Type B pancreatic cell (in vitro differentiated cells): ENCODE measurements around the gene EHMT1. TPM values are rescaled to one million over a fixed set of nuclear protein-coding genes. Genes with fewer than 3 reads are reported as not detected.

Experiments used
- DNase-seq: peaks from one replicate; pipeline ENCODE4 v3.0.0; 2021; ENCODE audit warnings: mixed read lengths; ENCODE audit not compliant: unreplicated experiment; ENCODE audit errors: extremely low spot score
- H3K27ac Mint-ChIP-seq: 2 replicates; pipeline ENCODE4 v1.8.0; 2021; ENCODE audit warnings: mild to moderate bottlenecking, mixed read lengths
- H3K27me3 Mint-ChIP-seq: 2 replicates; pipeline ENCODE4 v1.8.0; 2021; ENCODE audit warnings: mixed read lengths
- H3K36me3 Mint-ChIP-seq: 2 replicates; pipeline ENCODE4 v1.8.0; 2021; ENCODE audit warnings: mixed read lengths
- H3K4me1 Mint-ChIP-seq: one replicate; pipeline ENCODE4 v1.8.0; 2021; ENCODE audit warnings: mixed read lengths; ENCODE audit not compliant: unreplicated experiment
- H3K4me3 Mint-ChIP-seq: 2 replicates; pipeline ENCODE4 v1.8.0; 2021; ENCODE audit warnings: mild to moderate bottlenecking, mixed read lengths
- H3K9me3 Mint-ChIP-seq: 2 replicates; pipeline ENCODE4 v1.8.0; 2021; ENCODE audit warnings: mixed read lengths
- total RNA-seq: library from RNA; stranded (reverse); gene quantifications from 2 replicates; pipeline ENCODE4 v1.2.1, GENCODE V29; 2021; ENCODE audit warnings: low replicate concordance
- TF ChIP-seq, protein P1 (sequence below): fragments of 200-600 bp; sonication (generic); conservative IDR thresholded peaks from 2 replicates; pipeline ENCODE4 v1.5.0; 2021; ENCODE audit warnings: antibody characterized with exemption, mild to moderate bottlenecking

The EHMT1 gene
- total RNA-seq, 1 donor from 2014 or later = 111 TPM

DNA sequence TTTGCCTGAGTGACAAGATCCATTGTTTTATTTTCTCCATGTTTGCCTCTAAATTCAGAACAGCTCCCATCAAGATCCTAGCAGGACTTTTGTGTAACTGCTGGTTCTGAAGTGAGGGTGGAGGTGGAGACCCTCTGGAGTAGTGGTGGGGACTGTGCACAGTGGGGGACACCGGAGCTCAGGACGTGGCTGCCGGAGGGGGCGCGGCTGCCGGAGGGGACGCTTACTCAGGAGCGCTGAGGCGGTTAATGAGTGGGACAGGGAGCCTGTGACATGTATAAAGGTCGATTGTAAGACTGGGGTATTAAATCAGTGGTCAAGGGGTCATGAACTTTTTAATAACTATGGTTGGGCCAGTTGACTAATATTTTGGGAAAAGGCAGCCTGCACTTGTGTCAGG, 131.8 kb downstream of the EHMT1 start:
- peaks cover 5% of the 10 kb centered on the region for H3K9me3 Mint-ChIP-seq
- no peaks in the 10 kb centered on the region for H3K27me3 Mint-ChIP-seq
- TF ChIP-seq, protein P1, sequence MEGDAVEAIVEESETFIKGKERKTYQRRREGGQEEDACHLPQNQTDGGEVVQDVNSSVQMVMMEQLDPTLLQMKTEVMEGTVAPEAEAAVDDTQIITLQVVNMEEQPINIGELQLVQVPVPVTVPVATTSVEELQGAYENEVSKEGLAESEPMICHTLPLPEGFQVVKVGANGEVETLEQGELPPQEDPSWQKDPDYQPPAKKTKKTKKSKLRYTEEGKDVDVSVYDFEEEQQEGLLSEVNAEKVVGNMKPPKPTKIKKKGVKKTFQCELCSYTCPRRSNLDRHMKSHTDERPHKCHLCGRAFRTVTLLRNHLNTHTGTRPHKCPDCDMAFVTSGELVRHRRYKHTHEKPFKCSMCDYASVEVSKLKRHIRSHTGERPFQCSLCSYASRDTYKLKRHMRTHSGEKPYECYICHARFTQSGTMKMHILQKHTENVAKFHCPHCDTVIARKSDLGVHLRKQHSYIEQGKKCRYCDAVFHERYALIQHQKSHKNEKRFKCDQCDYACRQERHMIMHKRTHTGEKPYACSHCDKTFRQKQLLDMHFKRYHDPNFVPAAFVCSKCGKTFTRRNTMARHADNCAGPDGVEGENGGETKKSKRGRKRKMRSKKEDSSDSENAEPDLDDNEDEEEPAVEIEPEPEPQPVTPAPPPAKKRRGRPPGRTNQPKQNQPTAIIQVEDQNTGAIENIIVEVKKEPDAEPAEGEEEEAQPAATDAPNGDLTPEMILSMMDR = no peak
- H3K27ac Mint-ChIP-seq = no peak overlapping the region
- DNase-seq = no peak
- peaks cover 39% of the 10 kb centered on the region for H3K36me3 Mint-ChIP-seq
- H3K4me3 Mint-ChIP-seq = no peak overlapping the region
- no peaks in the 10 kb centered on the region for H3K4me1 Mint-ChIP-seq

DNA sequence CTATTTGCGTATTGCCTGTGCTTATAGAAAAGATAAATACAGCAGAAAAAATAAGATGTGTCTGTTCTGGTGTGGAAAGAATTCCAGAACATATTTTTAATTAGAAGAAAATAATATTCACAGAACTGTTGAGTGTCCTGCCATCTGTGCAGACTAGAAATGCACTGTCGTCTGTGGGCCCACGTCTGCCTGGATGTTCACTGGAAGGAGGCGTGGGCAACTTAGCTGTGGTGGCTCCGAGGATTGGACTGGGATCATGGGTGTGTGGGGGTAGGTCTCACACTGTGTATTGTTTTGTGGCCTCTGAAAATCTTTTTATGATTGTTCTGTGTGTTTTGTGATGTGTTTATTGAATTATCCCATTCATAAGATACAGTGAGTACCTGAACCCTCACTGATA, 132.8 kb downstream of the EHMT1 start:
- H3K27me3 Mint-ChIP-seq = no peaks in the 10 kb centered on the region
- H3K9me3 Mint-ChIP-seq = peaks cover 7% of the 10 kb centered on the region
- DNase-seq = no peak
- no peak overlapping the region for H3K27ac Mint-ChIP-seq
- no peak overlapping the region for H3K4me3 Mint-ChIP-seq
- peaks cover 50% of the 10 kb centered on the region for H3K36me3 Mint-ChIP-seq
- H3K4me1 Mint-ChIP-seq = no peaks in the 10 kb centered on the region
- TF ChIP-seq, protein P1 = no peak

DNA sequence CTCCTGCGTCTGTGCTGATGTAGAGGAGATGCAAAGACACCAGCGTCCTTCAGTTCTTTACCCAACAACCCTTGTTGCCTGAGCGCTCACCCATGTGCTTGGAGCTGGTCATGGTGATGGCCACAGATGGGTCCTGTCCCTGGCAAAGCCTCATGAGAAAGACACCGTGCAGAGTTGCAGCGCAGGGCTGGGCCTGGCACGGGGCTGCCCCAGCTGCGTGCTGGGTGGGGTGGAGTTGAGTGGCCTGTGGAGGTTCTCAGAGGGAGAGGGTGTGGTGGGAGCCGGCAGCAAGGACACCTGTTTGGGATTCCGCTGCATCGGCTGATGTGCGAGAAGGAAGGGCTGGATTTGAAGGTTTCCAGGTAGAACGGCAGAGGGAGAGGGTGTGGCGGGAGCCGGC, 133.6 kb downstream of the EHMT1 start:
- Mint-ChIP-seq H3K9me3 (peaks cover 7% of the 10 kb centered on the region), H3K4me1 (no peaks in the 10 kb centered on the region), H3K36me3 (peaks cover 53% of the 10 kb centered on the region), H3K27me3 (no peaks in the 10 kb centered on the region), H3K27ac (no peak overlapping the region), H3K4me3 (no peak overlapping the region)
- TF ChIP-seq, protein P1 = no peak
- DNase-seq = no peak

DNA sequence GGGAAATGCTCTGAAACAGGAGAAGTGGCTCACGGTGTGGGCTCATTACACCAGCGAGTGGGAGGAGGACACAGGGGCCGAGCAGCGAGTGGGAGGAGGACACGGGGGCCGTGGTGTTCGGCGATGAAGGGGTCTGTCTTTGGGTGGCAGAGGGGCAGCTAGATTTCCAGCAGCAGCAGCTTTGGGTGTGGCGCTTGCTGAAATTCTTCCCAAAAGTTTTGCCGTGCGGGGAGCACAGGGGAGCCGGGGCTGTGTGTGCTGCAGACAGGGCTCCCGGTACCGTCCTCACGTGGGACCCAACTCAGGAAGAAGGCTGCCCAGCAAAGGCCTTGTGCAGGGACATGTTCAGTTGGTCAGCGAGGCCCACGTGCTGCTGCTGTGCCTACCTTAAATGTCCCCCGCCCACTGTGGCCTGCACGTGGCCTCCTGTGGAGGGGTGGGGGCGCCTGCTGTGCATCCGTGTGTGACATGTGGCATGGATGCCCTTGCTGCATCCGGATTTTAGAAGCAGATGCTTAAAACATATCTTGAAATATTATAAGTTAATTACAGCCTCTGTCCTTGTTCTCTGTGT, 134.5 kb downstream of the EHMT1 start:
- Mint-ChIP-seq H3K4me1 (no peaks in the 10 kb centered on the region), H3K36me3 (peaks cover 59% of the 10 kb centered on the region), H3K4me3 (no peak overlapping the region), H3K27me3 (no peaks in the 10 kb centered on the region), H3K27ac (no peak overlapping the region), H3K9me3 (peaks cover 7% of the 10 kb centered on the region)
- TF ChIP-seq, protein P1 = no peak
- DNase-seq = no peak

DNA sequence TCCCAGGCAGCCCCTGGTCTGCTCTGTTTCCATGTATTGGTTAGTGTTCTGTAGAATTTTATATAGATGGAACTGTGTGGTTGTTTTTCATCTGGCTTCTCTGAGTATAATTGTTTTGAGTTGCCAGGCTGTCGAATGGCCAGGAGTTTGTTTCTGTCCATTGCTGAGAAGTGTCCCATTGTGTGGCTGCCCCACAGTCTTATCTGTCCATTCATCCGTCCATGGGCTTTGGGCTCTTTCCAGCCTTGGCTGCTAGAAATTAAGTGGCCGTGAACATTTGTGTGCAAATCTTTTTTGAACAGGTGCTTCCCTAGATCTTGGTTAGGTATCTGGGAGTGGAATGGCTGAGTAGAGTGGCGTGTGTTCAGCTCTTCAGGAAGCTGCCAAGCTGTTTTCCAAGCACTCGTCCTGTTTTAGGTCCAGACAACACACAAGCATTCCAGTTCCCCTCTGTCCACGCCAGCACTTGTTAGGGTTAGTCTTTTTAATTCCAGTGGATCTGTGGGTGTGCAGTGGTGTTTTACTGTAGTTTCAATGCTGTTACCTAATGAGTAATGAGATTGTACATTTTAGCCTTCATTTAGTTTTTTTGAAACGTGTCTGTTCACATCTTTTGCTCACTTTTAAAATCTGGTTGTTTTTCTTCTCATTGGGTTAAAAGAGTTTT, 136.6 kb downstream of the EHMT1 start:
- peaks cover 7% of the 10 kb centered on the region for H3K9me3 Mint-ChIP-seq
- H3K4me1 Mint-ChIP-seq = no peaks in the 10 kb centered on the region
- TF ChIP-seq, protein P1 = no peak
- no peak for DNase-seq
- H3K36me3 Mint-ChIP-seq = peaks cover 69% of the 10 kb centered on the region
- H3K27me3 Mint-ChIP-seq = no peaks in the 10 kb centered on the region
- H3K27ac Mint-ChIP-seq = no peak overlapping the region
- H3K4me3 Mint-ChIP-seq = no peak overlapping the region
